RPMI8226 (cell line): ENCODE results near the gene ADGRD2.
A peak's percentile ranks its signal among the peaks of the same experiment; 100 is the strongest.

Source experiments
- DNase-seq: peaks from one replicate; pipeline ENCODE4 v3.0.0-alpha.2; 2015

ADGRD2 gene

DNA sequence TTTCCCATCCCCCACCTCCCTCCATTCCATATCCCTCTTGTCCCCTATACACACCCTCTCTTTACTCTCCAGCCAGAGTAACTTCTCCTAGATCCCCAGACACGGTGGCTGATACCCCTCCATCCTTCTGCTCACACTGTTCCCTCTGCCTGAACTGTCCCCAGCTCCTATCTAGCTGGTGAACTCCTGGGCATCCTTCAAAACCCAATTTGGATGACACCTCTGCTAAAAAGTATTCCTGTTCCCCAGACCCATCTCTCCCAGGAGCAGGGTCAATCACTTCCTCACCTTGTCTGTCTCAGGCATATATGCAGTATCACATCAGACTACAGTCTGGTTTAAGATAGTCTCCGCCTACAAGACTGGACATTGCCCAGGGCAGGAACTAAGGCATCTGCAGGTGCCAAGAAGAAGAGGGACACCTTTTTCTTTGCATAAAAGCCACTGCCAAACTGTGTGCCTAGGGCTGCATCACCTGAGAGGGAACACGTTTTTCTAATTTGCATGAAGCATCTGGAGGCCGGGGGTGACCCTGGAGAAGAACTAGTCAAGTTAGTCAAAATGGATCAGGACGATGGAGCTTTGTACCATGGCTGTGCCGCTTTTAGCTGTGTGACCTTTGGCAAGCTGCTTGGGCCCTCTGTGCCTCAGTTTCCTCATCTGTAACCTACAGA, 29.8 kb downstream of the ADGRD2 start:
- no peak for DNase-seq

GRCh38 chr9:124480621-124480981, 30.4 kb downstream of the ADGRD2 start:
- DNase-seq: peak; percentile 74

DNA sequence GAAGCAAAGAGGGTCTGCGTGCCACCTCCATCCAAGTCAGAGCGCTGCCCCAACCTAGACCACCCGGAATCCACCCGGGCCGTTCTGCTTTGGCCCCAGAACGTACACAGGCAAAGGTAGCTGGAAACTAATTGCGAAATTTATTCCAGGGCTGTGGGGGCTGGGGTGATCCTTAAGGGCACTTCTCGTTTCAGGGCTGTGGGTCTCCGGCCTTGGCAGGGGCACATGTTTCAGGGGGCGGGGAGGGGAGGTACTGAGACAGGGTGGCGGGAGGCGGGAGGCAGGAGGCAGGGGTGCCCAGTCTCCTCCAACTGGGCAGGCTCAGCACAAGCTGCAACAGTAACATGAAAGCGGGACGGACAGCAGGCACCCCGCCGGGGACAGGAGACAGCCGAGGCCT, 30.9 kb downstream of the ADGRD2 start:
- no peak for DNase-seq

GRCh38 chr9:124482431-124483031, 32.3 kb downstream of the ADGRD2 start:
- no peak for DNase-seq

DNA sequence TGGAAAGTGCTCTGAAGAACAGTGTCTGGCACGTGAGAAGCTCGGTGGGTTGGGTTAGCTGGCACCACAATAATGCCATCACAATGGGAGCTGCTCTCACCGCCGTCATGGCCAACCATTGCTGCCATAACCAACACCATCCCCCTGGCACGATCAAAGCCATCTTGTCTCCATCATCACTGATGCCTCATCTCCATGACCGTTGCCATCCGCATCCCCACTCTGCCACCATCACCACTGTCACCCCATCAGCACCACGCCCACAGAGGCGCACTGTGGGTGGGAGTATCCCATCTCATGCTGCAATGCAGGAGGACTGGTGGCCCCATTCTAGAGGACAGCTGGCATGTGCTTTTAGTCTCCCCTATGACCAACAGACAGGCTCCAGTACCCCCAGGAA, 33.2 kb downstream of the ADGRD2 start:
- no peak for DNase-seq

DNA sequence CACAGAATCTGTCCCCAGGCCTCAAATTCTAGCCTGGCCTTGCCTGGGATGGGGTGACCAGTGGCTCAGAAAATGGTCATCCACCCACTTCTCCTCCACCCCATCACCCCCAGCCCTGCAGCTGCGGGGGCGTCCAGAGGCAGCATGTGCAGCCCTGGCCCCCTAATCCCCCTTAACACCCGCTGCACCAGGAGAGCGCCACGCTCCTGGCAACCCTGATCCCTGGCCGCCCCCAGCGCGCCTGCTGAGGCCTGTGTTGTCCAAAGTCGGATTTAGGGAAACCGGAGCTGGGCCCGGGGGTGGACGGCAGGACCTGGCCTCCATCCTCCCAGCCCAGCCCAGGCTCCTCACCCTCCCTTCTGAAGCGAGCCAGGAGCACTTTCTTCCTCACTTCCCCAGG, 35.0 kb downstream of the ADGRD2 start:
- DNase-seq: no peak

DNA sequence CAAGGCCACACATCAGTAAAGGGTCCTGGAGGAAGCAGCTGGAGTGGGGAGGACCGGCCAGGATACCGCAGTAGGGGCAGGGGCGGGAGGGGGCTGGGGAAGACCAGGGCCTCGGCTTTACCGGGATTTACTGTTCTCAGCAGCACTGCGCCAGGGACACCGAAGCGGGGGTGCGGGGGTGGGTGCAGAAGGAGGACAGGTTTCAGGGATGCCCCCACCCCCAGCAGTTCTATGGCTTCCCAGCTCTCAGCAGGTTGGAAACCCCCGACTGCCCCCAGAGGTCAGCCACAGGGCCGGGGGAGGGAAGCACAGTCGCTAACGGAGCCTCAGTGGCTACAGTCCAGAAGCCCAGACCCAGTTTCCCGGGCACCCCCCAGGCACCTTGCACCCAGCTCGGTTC, 35.7 kb downstream of the ADGRD2 start:
- DNase-seq: no peak

GRCh38 chr9:124486778-124487259, 36.6 kb downstream of the ADGRD2 start:
- DNase-seq: no peak

DNA sequence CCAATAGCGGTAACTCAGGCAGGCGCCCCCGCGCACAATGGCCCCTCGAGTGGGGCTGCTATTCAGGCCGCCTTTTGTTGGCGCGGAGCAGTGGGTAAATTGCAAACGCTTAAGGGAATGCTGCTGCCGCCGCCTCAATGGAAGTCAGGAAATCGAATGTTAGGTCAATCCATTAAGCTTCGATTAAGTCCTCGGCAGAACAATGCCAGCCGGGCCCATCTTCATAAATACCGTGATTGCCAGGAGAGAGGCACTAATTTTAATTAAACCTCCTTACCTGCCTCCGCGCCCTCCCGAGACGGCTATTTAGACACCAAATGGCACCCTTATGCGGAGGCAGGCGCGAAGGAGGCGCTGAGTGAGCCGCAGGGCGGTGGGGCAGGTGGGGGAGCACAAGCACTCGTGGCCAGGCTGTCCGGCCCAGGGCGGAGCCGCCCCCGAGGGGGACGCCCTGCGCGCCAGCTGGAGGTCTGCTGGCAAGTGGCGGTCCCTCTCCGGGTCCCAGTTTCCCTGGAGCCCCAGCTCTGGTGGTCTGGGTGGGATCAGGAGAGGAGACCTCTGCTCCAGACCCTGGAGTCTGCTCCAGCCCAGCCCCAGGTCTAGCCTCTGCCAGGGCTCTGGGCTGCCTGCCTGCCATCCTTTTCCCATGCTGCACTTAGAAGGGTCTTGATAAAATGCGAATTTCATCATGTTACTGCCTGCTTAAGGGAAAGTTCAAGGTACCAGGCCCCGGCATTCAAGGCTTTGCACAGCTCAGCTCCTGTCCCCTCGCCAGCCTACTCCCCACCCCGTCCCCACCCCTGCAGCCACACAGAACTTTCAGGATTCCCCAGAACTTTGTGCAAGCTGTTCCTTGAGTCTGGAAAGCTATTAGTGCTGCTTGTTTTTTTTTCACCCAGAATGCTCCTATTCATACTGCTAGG, 37.3 kb downstream of the ADGRD2 start:
- no peak for DNase-seq

DNA sequence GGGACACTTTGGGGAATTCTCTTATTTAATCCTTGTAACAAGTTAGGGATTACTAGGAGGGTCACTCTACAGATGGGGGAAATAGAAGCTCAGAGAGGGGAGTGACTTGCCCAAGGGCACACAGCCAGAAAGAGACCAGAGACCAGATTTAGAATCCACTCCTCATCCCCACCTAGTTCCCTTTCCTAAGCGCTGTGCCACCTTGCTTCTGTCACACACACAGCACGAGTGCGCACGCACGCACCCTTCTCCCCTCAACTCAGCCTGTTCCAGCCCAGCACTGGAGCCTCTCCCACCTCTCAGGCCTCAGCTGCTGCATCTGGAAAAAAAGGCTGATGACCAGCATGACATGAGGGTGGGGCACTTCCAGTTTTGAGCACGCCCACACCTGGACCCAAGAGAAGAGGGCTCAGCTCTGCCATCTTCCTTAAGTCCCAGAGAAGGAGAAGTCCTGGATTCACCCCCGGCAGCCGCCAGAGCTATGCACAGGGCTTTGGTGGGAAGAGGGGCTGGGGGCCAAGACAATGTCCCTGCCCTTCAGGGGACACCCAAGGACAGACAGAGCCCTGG, 38.5 kb downstream of the ADGRD2 start:
- DNase-seq: no peak

DNA sequence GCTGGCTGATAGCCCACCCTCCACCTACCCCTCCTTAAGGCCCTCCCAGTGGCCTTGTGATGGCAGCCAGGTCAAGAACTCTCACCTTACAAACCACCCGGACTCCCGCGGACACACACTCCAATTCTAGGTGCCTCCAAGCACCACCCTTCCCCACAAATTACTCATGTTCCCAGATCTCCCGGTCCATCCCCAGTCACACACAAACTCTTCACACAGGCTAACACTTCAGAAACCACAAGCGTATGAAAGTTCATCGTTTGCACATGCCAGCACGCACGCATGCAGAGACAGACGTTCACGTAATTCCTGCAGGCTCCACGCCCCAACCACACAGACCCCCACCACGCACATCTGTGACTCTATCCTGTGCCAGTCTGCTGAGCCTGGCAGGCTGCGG, 39.0 kb downstream of the ADGRD2 start:
- no peak for DNase-seq

- DNase-seq: no peak
Measured at GRCh38 chr9:124490004-124490403, 39.8 kb downstream of the ADGRD2 start.

- no peak for DNase-seq
Measured at GRCh38 chr9:124491049-124491975, 41.1 kb downstream of the ADGRD2 start.

DNA sequence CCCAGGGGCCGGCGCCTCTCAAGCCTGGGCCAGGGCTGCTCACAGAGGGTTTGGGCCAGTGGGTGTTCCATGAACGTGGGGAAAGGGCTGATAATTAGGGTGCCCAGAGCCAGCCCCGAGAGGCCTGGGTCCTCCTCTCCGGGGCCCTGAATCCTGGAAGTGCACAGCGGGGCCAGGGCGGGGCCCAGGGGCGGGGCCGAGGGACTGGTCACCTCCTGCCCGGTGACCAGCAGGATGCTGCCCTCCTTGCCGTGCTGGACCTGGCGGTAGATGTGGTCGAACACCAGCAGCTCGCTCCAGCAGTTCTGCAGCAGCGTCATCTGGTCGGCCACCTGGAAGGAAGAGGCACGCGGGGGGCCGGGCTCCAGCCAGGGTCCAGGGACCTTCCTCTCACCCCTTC, 42.6 kb downstream of the ADGRD2 start:
- no peak for DNase-seq

DNA sequence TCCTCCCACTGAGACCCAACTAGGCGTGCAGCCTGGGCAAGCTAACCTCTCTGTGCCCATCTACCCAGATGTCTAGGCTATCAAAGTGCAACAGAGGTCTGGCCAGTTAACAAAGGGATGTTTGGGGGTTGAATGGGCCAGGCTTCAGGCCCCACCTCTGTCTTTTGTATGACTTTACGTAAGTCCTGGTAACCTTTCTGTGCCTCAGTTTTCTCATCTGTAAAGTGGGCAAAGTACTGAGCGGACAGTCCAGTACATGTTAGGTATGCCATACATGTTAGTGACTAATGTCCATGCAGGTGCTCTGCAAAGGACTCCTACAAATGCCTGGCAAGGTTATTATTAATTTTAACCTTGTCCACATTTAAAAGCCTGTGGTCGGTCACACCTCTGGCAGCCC, 43.0 kb downstream of the ADGRD2 start:
- no peak for DNase-seq

GRCh38 chr9:124493794-124494479, 43.7 kb downstream of the ADGRD2 start:
- peak; percentile 43 for DNase-seq

GRCh38 chr9:124495126-124496074, 45.1 kb downstream of the ADGRD2 start:
- DNase-seq: no peak

DNA sequence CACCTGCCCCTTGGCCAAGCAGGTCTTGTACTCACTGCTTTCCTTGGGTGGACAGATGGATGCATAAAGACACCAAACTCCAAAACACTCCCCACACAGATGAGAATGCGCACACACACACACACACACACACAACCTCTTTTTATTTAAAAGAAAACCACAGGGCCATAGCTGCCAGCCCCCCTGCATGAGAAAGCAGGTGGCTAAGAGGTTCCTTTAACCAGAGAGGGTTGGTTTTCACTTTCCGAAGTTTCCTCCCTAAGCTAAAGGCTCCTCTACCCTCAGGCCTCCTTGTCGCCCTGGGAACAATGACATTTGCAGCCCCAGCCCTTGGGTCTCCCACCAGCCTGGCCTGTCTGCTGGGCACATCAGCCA, 45.8 kb downstream of the ADGRD2 start:
- DNase-seq: no peak

DNA sequence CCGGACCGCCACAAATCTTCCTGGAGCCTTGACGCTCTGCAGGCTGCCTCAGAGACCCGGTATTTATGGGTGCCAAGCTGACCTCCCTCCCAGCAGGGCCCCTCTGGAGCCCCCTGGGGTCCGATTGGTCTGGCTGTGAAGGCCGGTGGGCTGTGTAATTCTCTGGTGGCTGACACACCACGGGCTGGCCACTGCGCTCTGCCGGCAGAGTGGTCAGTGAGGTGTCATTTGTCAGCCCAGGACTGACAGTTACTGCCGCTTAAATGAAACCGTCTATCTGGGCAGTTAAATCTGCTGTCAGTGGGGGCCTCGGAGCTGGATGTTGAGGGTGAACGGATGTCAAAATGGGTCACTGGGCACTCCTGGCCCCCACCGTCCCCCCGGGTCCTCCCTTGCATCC, 46.2 kb downstream of the ADGRD2 start:
- DNase-seq: no peak

GRCh38 chr9:124497441-124497840, 47.2 kb downstream of the ADGRD2 start:
- DNase-seq: no peak

DNA sequence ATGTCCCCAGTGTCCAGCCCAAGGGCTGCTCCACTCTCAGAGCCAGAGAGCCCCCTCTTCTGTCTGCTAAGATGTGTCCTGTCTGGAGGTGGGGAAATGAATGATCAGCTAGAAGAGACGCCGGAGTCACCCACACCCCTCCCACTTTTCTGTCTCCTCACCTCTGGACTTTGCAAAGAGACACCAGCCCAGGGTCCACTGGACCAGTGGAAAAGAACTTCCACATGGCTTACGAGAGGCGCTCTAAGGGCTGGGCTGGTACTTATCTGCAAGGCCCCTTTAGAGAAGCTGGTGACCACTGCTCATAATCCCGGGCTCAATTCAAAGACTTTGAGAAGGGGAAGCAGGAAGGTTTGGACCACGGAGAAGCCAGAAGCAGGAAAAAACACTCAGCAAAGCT, 47.8 kb downstream of the ADGRD2 start:
- DNase-seq: no peak
